ENCODE results near the gene TREH. TPM values are rescaled to one million over a fixed set of nuclear protein-coding genes. Genes with fewer than 3 reads are reported as not detected.

TREH gene
- total RNA-seq, 1 experiment from 2014 or later = not detected

DNA sequence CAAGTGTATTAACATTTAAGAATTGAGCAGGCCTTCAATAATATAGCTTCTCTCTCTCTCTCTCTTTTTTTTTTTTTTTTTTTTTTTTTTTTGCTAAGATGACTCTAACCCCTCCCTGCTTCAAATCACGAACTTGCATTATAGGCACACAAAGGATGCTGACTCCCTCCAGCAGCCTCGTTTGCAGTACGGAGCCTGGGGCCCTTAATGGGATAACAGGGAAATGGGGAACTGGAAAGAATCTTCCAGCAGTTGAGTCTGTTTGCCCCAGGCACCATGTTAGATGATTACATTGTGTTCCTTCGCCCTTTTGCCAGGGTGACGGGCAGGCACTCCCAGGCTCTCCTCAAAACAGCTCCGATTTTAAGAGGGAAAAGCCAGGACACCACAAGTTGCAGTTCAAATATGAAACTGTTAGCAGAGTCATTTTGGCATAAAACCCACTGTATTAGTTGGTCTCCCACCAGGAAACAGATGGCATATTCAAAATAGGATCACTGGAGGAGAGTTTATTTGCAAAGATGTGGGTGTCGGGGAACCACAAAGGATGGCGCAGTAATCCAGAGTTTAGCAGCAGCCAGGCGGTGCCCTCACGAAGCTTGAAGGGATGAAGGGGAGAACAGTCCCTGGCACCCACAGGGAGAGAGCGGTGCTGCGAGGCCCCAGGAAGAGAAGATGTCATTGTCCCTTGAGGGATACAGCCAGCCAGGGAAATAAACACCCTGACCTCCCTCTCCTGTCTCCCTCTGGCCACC is 26.5 kb upstream of the TREH start:
- no peak overlapping the region for H3K27ac Mint-ChIP-seq (ENCODE audit: low read depth, unreplicated experiment)
- ChIA-PET POLR2A (interaction anchor here (0.6 to 2.1 kb wide), 3 partner anchors 10 to 1672 kb away, joined by 3 to 9 read pairs (median 5); no protein-coding TSS in a partner anchor), CTCF (interaction anchor here (0.9 kb wide), 1 partner anchor 224 kb away, joined by 6 read pairs; no protein-coding TSS in a partner anchor)
- TF ChIP-seq, protein P1, sequence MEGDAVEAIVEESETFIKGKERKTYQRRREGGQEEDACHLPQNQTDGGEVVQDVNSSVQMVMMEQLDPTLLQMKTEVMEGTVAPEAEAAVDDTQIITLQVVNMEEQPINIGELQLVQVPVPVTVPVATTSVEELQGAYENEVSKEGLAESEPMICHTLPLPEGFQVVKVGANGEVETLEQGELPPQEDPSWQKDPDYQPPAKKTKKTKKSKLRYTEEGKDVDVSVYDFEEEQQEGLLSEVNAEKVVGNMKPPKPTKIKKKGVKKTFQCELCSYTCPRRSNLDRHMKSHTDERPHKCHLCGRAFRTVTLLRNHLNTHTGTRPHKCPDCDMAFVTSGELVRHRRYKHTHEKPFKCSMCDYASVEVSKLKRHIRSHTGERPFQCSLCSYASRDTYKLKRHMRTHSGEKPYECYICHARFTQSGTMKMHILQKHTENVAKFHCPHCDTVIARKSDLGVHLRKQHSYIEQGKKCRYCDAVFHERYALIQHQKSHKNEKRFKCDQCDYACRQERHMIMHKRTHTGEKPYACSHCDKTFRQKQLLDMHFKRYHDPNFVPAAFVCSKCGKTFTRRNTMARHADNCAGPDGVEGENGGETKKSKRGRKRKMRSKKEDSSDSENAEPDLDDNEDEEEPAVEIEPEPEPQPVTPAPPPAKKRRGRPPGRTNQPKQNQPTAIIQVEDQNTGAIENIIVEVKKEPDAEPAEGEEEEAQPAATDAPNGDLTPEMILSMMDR (IDR thresholded peaks at IDR 0.05; ENCODE audit: unreplicated experiment) = no peak
- H3K4me3 Mint-ChIP-seq (ENCODE audit: unreplicated experiment) = no peak overlapping the region
- no peaks in the 10 kb centered on the region for H3K27me3 Mint-ChIP-seq (ENCODE audit: insufficient read depth, unreplicated experiment)
- peaks cover 6% of the 10 kb centered on the region for H3K36me3 Mint-ChIP-seq (ENCODE audit: insufficient read depth, unreplicated experiment)
- no TSS peak for BruUV-seq (replicated peaks)
- H3K4me1 Mint-ChIP-seq (ENCODE audit: insufficient read depth, unreplicated experiment) = no peaks in the 10 kb centered on the region
- no peaks in the 10 kb centered on the region for H3K9me3 Mint-ChIP-seq (ENCODE audit: unreplicated experiment)
- intact Hi-C loops (cut with micrococcal nuclease) = no loop called here
- DNase-seq (ENCODE audit: unreplicated experiment) = no peak

- CTCF ChIA-PET = interaction anchor here (0.6 to 0.9 kb wide), 3 partner anchors 15 to 225 kb away, joined by 3 to 6 read pairs (median 3); no protein-coding TSS in a partner anchor
- POLR2A ChIA-PET = interaction anchor here (0.8 to 2.1 kb wide), 3 partner anchors 9 to 13 kb away, joined by 4 to 9 read pairs (median 5); no protein-coding TSS in a partner anchor
- Mint-ChIP-seq H3K27me3 (ENCODE audit: insufficient read depth, unreplicated experiment) (no peaks in the 10 kb centered on the region), H3K9me3 (ENCODE audit: unreplicated experiment) (no peaks in the 10 kb centered on the region), H3K27ac (ENCODE audit: low read depth, unreplicated experiment) (no peak overlapping the region), H3K36me3 (ENCODE audit: insufficient read depth, unreplicated experiment) (peaks cover 6% of the 10 kb centered on the region), H3K4me3 (ENCODE audit: unreplicated experiment) (no peak overlapping the region), H3K4me1 (ENCODE audit: insufficient read depth, unreplicated experiment) (no peaks in the 10 kb centered on the region)
- no peak for DNase-seq (ENCODE audit: unreplicated experiment)
- TF ChIP-seq, protein P1 (IDR thresholded peaks at IDR 0.05; ENCODE audit: unreplicated experiment) = no peak
- no TSS peak for BruUV-seq (replicated peaks)
- intact Hi-C loops (cut with micrococcal nuclease) = no loop called here
Measured at GRCh38 chr11:118705111-118705741, 25.8 kb upstream of the TREH start.

DNA sequence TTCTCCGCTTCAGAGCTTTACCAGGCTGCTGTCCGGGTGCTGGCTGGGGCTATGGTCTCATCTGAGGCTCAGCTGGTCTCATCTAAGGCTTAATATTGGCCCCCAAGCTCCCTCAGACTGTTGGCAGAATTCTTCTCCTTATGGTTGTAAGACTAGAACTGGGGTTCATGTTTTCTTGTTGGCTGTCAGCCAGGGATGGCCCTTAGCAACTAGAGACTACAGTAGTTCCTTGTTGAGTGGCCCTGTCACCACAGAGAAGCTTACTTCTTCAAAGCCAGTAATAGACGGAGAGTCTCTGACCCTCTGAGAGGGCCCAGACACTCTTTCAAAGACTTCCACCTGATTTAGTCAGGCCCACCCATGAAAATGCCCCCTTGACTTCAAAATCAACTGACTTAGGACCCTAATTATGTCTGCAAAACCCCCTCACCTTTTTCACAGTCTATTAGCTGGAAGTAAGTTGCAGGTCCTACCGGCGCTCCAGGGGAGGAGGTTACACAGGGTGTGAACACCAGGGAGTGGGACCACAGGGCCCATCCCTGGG is 24.2 kb upstream of the TREH start:
- BruUV-seq (replicated peaks) = no TSS peak
- CTCF ChIA-PET = interaction anchor here (0.6 kb wide), 1 partner anchor 62 kb away, joined by 3 read pairs; no protein-coding TSS in a partner anchor
- Mint-ChIP-seq H3K27me3 (ENCODE audit: insufficient read depth, unreplicated experiment) (no peaks in the 10 kb centered on the region), H3K27ac (ENCODE audit: low read depth, unreplicated experiment) (no peak overlapping the region), H3K9me3 (ENCODE audit: unreplicated experiment) (no peaks in the 10 kb centered on the region), H3K4me3 (ENCODE audit: unreplicated experiment) (no peak overlapping the region), H3K36me3 (ENCODE audit: insufficient read depth, unreplicated experiment) (peaks cover 5% of the 10 kb centered on the region), H3K4me1 (ENCODE audit: insufficient read depth, unreplicated experiment) (no peaks in the 10 kb centered on the region)
- POLR2A ChIA-PET = interaction anchor here (4.2 kb wide), 1 partner anchor 11 kb away, joined by 15 read pairs; no protein-coding TSS in a partner anchor
- no peak for DNase-seq (ENCODE audit: unreplicated experiment)
- intact Hi-C loops (cut with micrococcal nuclease) = no loop called here
- TF ChIP-seq, protein P1 (IDR thresholded peaks at IDR 0.05; ENCODE audit: unreplicated experiment) = no peak
